HCT116 (cell line): ENCODE data around the gene ITGA1.

Experiments
- POLR2A ChIP-seq: IDR thresholded peaks from 2 replicates; pipeline ENCODE4 v1.7.0; 2011; ENCODE audit warnings: borderline replicate concordance; ENCODE audit not compliant: insufficient read depth, insufficient read length; ENCODE audit errors: extremely low read depth
- POLR2AphosphoS5 ChIP-seq: IDR thresholded peaks from 2 replicates; pipeline ENCODE4 v1.6.1; 2011; ENCODE audit warnings: mild to moderate bottlenecking, low read depth, low read length, moderate library complexity
- SRF ChIP-seq: IDR thresholded peaks from 2 replicates; pipeline ENCODE4 v1.6.1; 2012; ENCODE audit warnings: low read depth
- TCF7L2 ChIP-seq: IDR thresholded peaks from 2 replicates; pipeline ENCODE4 v1.7.0; 2011; ENCODE audit warnings: borderline replicate concordance, inconsistent platforms; ENCODE audit not compliant: insufficient read depth, insufficient read length; ENCODE audit errors: extremely low read depth
- TF ChIP-seq, protein P1 (sequence below), 3 experiments: fragments of 200-600 bp in 1 of 3; sonication (generic) in 1 of 3; IDR thresholded peaks in 2 of 3; conservative IDR thresholded peaks in 1 of 3; 2 replicates each; pipeline ENCODE4 v1.5.1; 2012 to 2017; ENCODE audit warnings: low read depth in 2 of 3, low read length in 2 of 3, antibody characterized with exemption in 1 of 3, borderline replicate concordance in 1 of 3, control low read depth in 1 of 3, mild to moderate bottlenecking in 1 of 3, mixed read lengths in 1 of 3, mixed run types in 1 of 3, moderate library complexity in 1 of 3; ENCODE audit not compliant: insufficient read depth in 1 of 3
- TF ChIP-seq, protein P2 (sequence below): IDR thresholded peaks from 2 replicates; pipeline ENCODE4 v1.6.1; 2012; ENCODE audit warnings: low read depth

DNA sequence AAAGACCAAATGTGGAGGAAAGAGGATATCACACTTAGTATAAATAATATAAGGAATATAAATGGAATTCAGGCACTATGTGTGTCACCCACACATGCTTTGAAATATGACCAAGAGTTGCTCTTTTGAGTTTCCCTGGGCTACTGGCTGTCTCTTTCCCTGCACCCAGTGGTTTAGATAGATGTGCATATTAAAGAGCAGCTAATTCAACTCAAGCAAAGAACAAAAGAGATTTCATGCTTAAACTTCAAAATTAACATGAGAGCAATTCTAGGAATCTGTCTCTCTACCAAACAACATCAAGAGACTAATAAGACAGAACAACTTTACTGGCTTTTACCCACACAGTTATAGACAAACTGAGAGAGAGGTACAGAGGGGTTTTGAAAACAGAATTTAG, 38.0 kb upstream of the ITGA1 start:
- TF ChIP-seq POLR2A (no peak), SRF (no peak), POLR2AphosphoS5 (no peak), TCF7L2 (no peak)
- TF ChIP-seq, protein P1, sequence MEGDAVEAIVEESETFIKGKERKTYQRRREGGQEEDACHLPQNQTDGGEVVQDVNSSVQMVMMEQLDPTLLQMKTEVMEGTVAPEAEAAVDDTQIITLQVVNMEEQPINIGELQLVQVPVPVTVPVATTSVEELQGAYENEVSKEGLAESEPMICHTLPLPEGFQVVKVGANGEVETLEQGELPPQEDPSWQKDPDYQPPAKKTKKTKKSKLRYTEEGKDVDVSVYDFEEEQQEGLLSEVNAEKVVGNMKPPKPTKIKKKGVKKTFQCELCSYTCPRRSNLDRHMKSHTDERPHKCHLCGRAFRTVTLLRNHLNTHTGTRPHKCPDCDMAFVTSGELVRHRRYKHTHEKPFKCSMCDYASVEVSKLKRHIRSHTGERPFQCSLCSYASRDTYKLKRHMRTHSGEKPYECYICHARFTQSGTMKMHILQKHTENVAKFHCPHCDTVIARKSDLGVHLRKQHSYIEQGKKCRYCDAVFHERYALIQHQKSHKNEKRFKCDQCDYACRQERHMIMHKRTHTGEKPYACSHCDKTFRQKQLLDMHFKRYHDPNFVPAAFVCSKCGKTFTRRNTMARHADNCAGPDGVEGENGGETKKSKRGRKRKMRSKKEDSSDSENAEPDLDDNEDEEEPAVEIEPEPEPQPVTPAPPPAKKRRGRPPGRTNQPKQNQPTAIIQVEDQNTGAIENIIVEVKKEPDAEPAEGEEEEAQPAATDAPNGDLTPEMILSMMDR (IDR thresholded peaks at IDR 0.05 in 2 of 3, conservative IDR thresholded peaks at IDR 0.05 in 1 of 3; ENCODE audit: borderline replicate concordance in 1 of 3, insufficient read depth in 1 of 3, low read depth in 2 of 3, low read length in 2 of 3) = no peak
- TF ChIP-seq, protein P2, sequence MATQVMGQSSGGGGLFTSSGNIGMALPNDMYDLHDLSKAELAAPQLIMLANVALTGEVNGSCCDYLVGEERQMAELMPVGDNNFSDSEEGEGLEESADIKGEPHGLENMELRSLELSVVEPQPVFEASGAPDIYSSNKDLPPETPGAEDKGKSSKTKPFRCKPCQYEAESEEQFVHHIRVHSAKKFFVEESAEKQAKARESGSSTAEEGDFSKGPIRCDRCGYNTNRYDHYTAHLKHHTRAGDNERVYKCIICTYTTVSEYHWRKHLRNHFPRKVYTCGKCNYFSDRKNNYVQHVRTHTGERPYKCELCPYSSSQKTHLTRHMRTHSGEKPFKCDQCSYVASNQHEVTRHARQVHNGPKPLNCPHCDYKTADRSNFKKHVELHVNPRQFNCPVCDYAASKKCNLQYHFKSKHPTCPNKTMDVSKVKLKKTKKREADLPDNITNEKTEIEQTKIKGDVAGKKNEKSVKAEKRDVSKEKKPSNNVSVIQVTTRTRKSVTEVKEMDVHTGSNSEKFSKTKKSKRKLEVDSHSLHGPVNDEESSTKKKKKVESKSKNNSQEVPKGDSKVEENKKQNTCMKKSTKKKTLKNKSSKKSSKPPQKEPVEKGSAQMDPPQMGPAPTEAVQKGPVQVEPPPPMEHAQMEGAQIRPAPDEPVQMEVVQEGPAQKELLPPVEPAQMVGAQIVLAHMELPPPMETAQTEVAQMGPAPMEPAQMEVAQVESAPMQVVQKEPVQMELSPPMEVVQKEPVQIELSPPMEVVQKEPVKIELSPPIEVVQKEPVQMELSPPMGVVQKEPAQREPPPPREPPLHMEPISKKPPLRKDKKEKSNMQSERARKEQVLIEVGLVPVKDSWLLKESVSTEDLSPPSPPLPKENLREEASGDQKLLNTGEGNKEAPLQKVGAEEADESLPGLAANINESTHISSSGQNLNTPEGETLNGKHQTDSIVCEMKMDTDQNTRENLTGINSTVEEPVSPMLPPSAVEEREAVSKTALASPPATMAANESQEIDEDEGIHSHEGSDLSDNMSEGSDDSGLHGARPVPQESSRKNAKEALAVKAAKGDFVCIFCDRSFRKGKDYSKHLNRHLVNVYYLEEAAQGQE = no peak
